ENCODE data around the gene ZYX. TPM values are rescaled to one million over a fixed set of nuclear protein-coding genes. Genes with fewer than 3 reads are reported as not detected.
A peak's percentile ranks its signal among the peaks of the same experiment; 100 is the strongest.

Gene ZYX
- total RNA-seq, 1 experiment from 2014 or later, result 14.7 TPM

GRCh38 chr7:143360788-143361551 lies 20.2 kb upstream of the ZYX start:
- in situ Hi-C loops (cut with HindIII; ENCODE audit: low pct_unique_long_range_greater_than_20kb, low sequenced_read_pairs), result no loop called here
- peak; percentile 26 for DNase-seq (ENCODE audit: low read depth, low spot score)

GRCh38 chr7:143361552-143362130 lies 19.5 kb upstream of the ZYX start:
- in situ Hi-C loops (cut with HindIII; ENCODE audit: low pct_unique_long_range_greater_than_20kb, low sequenced_read_pairs), result no loop called here

GRCh38 chr7:143362131-143363015 lies 18.8 kb upstream of the ZYX start, which contains the start of gene FAM131B:
Gene FAM131B, minus strand, starts transcription at chr7:143362713. Its CDS starts 110 bp downstream, at chr7:143362603.
- in situ Hi-C loops (cut with HindIII; ENCODE audit: low pct_unique_long_range_greater_than_20kb, low sequenced_read_pairs), result no loop called here
- no peak for DNase-seq (ENCODE audit: low read depth, low spot score)

More at GRCh38 chr7:143361552-143362130, 19.5 kb upstream of the ZYX start:
- no peak for DNase-seq (ENCODE audit: low read depth, low spot score)

GRCh38 chr7:143363016-143363937 lies 17.9 kb upstream of the ZYX start:
- in situ Hi-C loops (cut with HindIII; ENCODE audit: low pct_unique_long_range_greater_than_20kb, low sequenced_read_pairs), result no loop called here
- DNase-seq (ENCODE audit: low read depth, low spot score), result no peak

GRCh38 chr7:143367972-143368371 lies 13.2 kb upstream of the ZYX start:
- no peak for DNase-seq (ENCODE audit: low read depth, low spot score)
- in situ Hi-C loops (cut with HindIII; ENCODE audit: low pct_unique_long_range_greater_than_20kb, low sequenced_read_pairs), result no loop called here

GRCh38 chr7:143368387-143368786 lies 12.8 kb upstream of the ZYX start:
- in situ Hi-C loops (cut with HindIII; ENCODE audit: low pct_unique_long_range_greater_than_20kb, low sequenced_read_pairs), result no loop called here
- no peak for DNase-seq (ENCODE audit: low read depth, low spot score)

GRCh38 chr7:143369678-143370651 lies 11.2 kb upstream of the ZYX start:
- DNase-seq (ENCODE audit: low read depth, low spot score), result no peak
- in situ Hi-C loops (cut with HindIII; ENCODE audit: low pct_unique_long_range_greater_than_20kb, low sequenced_read_pairs), result no loop called here

- in situ Hi-C loops (cut with HindIII; ENCODE audit: low pct_unique_long_range_greater_than_20kb, low sequenced_read_pairs), result no loop called here
Measured at GRCh38 chr7:143372070-143372469, 9.1 kb upstream of the ZYX start.

GRCh38 chr7:143373255-143373794 lies 7.8 kb upstream of the ZYX start:
- DNase-seq (ENCODE audit: low read depth, low spot score), result no peak
- in situ Hi-C loops (cut with HindIII; ENCODE audit: low pct_unique_long_range_greater_than_20kb, low sequenced_read_pairs), result no loop called here

More at GRCh38 chr7:143372070-143372469, 9.1 kb upstream of the ZYX start:
- peak; percentile 83 for DNase-seq (ENCODE audit: low read depth, low spot score)

- no peak for DNase-seq (ENCODE audit: low read depth, low spot score)
- in situ Hi-C loops (cut with HindIII; ENCODE audit: low pct_unique_long_range_greater_than_20kb, low sequenced_read_pairs), result no loop called here
Measured at GRCh38 chr7:143374561-143374960, 6.6 kb upstream of the ZYX start.

GRCh38 chr7:143375298-143376034 lies 5.7 kb upstream of the ZYX start:
- in situ Hi-C loops (cut with HindIII; ENCODE audit: low pct_unique_long_range_greater_than_20kb, low sequenced_read_pairs), result loop anchor here (25.0 kb wide), 1 partner anchor 138 kb away; no protein-coding TSS in a partner anchor
- no peak for DNase-seq (ENCODE audit: low read depth, low spot score)

- in situ Hi-C loops (cut with HindIII; ENCODE audit: low pct_unique_long_range_greater_than_20kb, low sequenced_read_pairs), result loop anchor here (25.0 kb wide), 1 partner anchor 139 kb away; no protein-coding TSS in a partner anchor
- no peak for DNase-seq (ENCODE audit: low read depth, low spot score)
Measured at GRCh38 chr7:143376396-143376795, 4.7 kb upstream of the ZYX start.

- no peak for DNase-seq (ENCODE audit: low read depth, low spot score)
Measured at GRCh38 chr7:143379611-143380259, 1.4 kb upstream of the ZYX start.

GRCh38 chr7:143380260-143380645 lies 892 bp upstream of the ZYX start:
- in situ Hi-C loops (cut with HindIII; ENCODE audit: low pct_unique_long_range_greater_than_20kb, low sequenced_read_pairs), result loop anchor here (25.0 kb wide), 1 partner anchor 143 kb away; no protein-coding TSS in a partner anchor
- DNase-seq (ENCODE audit: low read depth, low spot score), result peak; percentile 90

More at GRCh38 chr7:143379611-143380259, 1.4 kb upstream of the ZYX start:
- in situ Hi-C loops (cut with HindIII; ENCODE audit: low pct_unique_long_range_greater_than_20kb, low sequenced_read_pairs), result loop anchor here (25.0 kb wide), 1 partner anchor 142 kb away; no protein-coding TSS in a partner anchor

All from SK-MEL-5 (cell line).